GM19023 (cell line): ENCODE measurements around the gene PSD.
A peak's percentile ranks its signal among the peaks of the same experiment; 100 is the strongest.

Source experiments
- ATAC-seq: cut with Tn5 transposase; IDR thresholded peaks from one replicate; pipeline ENCODE4 v1.9.1; 2021; ENCODE audit warnings: mild to moderate bottlenecking, moderate library complexity; ENCODE audit not compliant: unreplicated experiment

Gene PSD

GRCh38 chr10:102394079-102394800 lies 24.3 kb downstream of the PSD start:
- ATAC-seq, result peak; percentile 81

- no peak for ATAC-seq
These were observed 25.0 kb downstream of the PSD start for GRCh38 chr10:102393411-102394078.

GRCh38 chr10:102392306-102392705 lies 26.3 kb downstream of the PSD start:
- no peak for ATAC-seq

GRCh38 chr10:102389894-102390293 lies 28.7 kb downstream of the PSD start:
- no peak for ATAC-seq

- no peak for ATAC-seq
These were observed 33.8 kb downstream of the PSD start for GRCh38 chr10:102384606-102385429.

DNA sequence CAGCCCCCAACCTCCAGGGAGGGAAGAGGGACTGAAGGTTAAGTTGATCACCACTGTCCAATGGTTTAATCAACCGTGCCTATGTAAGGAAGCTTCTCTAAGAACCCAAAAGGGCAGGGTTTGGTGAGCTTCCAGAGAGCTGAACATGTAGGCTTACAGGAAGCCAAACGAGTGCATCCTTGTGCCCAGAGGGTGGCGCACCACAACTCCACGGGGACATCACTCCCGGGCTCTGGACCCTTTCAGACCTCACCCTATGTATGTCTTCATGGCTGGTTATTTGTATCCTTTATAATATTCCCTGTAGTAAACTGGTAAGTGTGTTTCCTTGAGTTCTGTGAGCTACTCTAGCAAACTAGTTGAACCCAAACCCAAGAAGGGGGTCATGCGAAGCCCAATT lies 34.5 kb downstream of the PSD start:
- no peak for ATAC-seq

GRCh38 chr10:102382871-102383270 lies 35.7 kb downstream of the PSD start:
- no peak for ATAC-seq

DNA sequence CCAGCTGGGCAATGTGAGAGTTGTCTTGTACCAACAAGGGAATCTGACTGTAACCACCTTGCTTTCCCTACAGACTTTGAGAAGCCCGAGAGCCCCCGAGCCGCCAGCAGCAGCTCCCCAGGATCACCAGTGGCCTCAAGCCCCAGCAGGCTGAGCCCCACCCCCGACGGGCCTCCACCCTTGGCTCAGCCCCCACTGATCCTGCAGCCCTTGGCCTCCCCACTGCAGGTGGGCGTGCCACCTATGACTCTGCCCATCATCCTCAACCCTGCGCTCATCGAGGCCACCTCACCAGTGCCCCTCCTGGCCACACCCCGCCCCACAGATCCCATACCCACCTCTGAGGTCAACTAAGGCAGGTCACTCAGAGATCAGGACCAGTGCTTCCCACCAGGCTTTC lies 36.6 kb downstream of the PSD start:
- ATAC-seq, result no peak

- ATAC-seq, result no peak
These were observed 39.2 kb downstream of the PSD start for GRCh38 chr10:102379383-102379782.

DNA sequence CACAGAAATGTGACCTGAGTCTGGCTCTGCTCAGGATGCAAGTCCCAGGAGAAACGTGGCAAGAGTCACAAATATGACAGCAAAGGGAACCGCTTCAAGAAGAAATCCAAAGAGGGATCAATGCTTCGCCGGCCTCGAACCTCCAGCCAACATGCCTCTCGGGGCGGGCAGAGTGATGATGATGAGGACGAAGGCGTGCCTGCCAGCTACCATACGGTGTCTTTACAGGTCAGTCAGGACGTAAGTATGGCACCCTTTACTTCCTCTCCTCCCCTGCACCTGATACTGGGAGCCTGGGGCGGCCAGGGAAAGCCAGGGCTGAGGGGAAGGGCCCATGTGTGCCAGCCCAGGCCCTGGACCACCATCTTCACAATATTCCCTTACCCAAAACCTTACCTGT lies 41.7 kb downstream of the PSD start:
- ATAC-seq, result no peak

- no peak for ATAC-seq
These were observed 42.7 kb downstream of the PSD start for GRCh38 chr10:102375867-102376266.

GRCh38 chr10:102375250-102375649 lies 43.3 kb downstream of the PSD start:
- no peak for ATAC-seq

GRCh38 chr10:102371295-102371694 lies 47.3 kb downstream of the PSD start:
- no peak for ATAC-seq

DNA sequence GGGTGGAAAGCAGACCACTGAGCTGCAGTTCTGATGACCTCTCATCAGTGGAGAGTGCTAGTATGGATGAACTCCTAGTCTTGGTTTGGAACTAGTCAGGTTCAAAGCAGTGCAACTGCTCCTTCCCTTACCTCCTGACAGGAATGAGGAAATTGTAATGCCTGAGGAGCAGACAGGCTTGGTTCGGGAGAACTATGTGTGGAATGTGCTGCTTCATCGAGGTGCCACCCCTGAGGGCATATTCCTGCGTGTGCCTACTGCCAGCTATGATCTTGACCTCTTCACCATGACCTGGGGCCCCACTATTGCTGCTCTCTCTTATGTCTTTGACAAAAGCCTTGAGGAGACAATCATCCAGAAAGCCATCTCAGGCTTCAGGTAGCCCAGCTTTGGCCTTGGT lies 50.5 kb downstream of the PSD start:
- ATAC-seq, result no peak

DNA sequence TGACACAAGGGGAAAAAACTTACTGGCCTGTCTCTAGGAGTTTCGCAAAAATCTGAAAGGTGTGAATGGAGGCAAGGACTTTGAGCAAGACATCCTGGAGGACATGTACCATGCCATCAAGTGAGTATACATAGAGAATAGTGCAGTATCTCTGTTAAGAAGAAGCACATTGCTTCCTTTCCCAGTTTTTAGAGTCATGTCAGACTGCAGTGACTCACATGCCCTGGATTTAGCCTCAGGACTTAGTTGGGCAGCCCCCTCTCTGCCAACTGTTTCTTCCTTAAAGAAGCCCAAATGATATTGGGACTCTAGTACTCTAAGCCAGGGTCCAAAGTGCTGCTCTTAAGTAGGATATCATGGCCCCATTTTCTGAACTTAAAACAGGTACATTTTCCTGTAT lies 51.1 kb downstream of the PSD start:
- ATAC-seq, result no peak

DNA sequence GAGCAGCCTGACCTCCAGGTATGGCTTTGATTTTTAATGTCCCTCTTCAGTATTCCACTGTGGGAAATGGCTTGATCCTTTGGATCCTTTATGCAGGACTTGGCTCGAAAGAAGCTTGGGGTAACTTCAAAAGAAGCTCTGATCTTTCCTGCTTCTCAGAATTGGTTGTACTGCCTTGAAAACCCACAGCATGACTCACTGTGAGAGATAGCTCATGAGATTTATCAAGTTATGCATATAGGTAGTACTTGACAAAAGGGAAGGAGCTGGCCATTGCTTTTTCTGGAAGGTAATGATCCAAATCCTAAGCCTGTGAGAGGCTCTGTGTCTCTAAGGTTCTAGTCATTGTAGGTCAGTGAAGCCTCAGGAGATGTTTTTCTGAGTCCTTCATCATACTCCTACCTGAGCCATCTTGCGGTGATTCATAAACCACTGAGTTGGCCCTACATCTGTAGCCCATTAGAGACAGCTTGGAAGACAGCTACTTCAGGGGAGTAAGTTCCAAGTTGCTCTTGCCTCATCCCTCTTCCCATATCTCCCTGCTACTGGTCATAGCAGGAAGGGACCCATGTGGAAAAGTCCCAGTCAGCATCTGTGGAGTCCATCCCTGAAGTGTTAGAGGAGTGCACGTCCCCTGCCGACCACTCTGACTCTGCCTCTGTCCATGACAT lies 59.7 kb downstream of the PSD start:
- no peak for ATAC-seq

GRCh38 chr10:102354451-102354850 lies 64.1 kb downstream of the PSD start:
- ATAC-seq, result no peak
